Measurements from ENCODE around the gene PPP3CB. TPM values are rescaled to one million over a fixed set of nuclear protein-coding genes. Genes with fewer than 3 reads are reported as not detected.
A peak's percentile ranks its signal among the peaks of the same experiment; 100 is the strongest.

PPP3CB gene
- total RNA-seq, 6 experiments from 2014 or later: 49.7 to 66.4 (median 59.8) TPM

GRCh38 chr10:73529089-73529832 is 33.4 kb upstream of the PPP3CB start:
- Mint-ChIP-seq H3K27ac (no peak overlapping the region), H3K4me3 (no peak overlapping the region), H3K9me3 (no peaks in the 10 kb centered on the region), H3K36me3 (ENCODE audit: low read depth) (no peaks in the 10 kb centered on the region), H3K27me3 (ENCODE audit: insufficient read depth) (no peaks in the 10 kb centered on the region), H3K4me1 (ENCODE audit: low read depth) (no peaks in the 10 kb centered on the region)
- TF ChIP-seq CTCF (IDR thresholded peaks at IDR 0.05): peak; percentile 93
- DNase-seq: peak; percentile 75

DNA sequence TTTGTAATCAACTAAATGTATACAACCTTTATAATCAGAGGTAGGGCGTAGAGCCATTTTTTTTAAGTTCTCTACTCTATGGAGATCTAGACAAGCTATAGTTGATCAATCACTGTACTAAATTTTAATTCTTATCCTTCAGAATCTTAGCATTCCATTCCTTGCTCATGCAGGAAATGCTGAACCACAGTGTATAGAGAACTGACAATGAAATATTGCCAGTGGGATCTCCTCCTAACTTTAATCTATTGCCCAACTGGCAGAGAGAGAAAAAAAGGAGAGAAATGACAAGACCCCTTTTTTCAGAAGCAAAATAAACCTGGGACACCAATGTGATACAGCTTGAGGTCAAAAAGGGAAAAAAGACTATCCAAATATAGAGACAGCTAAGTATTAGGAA is 26.4 kb upstream of the PPP3CB start:
- TF ChIP-seq CTCF (IDR thresholded peaks at IDR 0.05): no peak
- Mint-ChIP-seq H3K4me3 (no peak overlapping the region), H3K9me3 (no peaks in the 10 kb centered on the region), H3K27me3 (ENCODE audit: insufficient read depth) (no peaks in the 10 kb centered on the region), H3K4me1 (ENCODE audit: low read depth) (peaks cover 39% of the 10 kb centered on the region), H3K27ac (peak overlapping the region; percentile 32; the same call in 1 of the 2 replicates), H3K36me3 (ENCODE audit: low read depth) (0 out of 2 replicates have a peak, but pooled peaks cover 8% of the 10 kb centered on the region)
- DNase-seq: peak; percentile 26

DNA sequence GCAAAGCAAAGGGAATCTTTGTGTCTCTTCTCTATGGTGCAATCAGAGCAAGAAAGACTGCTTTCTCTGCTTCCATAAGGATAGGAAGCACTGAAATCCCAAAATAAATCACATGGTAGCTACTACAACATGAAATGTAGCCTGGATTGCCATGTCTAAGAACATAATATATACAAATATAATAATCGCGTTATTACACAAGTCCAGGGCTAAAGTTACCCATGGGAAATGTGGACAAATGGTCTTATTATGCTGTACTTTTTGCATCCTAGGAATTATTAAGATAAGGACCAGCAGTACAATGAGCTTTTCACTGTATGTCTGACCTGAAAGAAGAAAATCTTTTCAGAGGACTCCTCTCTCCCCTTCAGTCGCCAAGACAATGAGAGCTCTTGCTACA is 23.5 kb upstream of the PPP3CB start:
- H3K4me1 Mint-ChIP-seq (ENCODE audit: low read depth): peaks cover 45% of the 10 kb centered on the region
- H3K9me3 Mint-ChIP-seq: no peaks in the 10 kb centered on the region
- H3K36me3 Mint-ChIP-seq (ENCODE audit: low read depth): peaks cover 18% of the 10 kb centered on the region; the same call in 1 of the 2 replicates
- no peak for TF ChIP-seq CTCF (IDR thresholded peaks at IDR 0.05)
- H3K27me3 Mint-ChIP-seq (ENCODE audit: insufficient read depth): no peaks in the 10 kb centered on the region
- no peak for DNase-seq
- no peak overlapping the region for H3K4me3 Mint-ChIP-seq
- H3K27ac Mint-ChIP-seq: no peak overlapping the region

DNA sequence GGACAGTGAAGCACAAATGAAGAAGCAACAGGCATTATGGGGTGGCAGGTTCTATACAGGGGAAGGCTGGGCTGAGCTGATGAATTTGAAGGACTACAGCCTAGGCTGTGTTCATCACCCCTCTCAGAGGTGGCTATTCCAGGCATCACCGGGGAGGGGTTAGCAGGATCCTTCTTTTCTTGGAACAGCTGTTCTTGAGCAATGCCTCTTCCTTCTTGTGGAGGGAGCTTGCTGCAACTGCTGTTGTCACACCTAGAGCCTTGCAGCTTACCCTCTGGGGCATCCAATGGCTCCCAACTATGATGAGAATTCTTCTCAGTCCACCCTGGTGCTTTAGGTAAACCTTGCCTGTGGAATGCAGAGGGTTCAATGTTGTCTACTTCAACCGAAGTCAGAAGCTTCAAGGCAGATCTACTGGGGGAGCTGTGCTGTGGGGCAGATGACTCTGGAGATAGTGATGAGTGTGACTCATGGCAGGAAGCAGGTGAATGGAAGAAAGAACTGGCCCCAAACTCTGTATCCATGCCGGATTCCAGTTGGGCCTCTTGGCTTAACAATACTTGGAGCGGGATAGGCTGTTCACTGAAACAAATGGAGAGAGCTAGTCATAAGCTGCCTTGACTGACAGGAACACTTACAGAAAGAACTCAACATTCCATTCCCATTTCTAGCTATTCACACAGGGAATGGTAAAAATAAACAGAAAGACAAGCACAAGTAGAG is 21.5 kb upstream of the PPP3CB start:
- H3K36me3 Mint-ChIP-seq (ENCODE audit: low read depth): peaks cover 18% of the 10 kb centered on the region; the same call in 1 of the 2 replicates
- DNase-seq: peak; percentile 44
- H3K27ac Mint-ChIP-seq: peak overlapping the region; percentile 15; the same call in 1 of the 2 replicates
- no peak for TF ChIP-seq CTCF (IDR thresholded peaks at IDR 0.05)
- H3K27me3 Mint-ChIP-seq (ENCODE audit: insufficient read depth): no peaks in the 10 kb centered on the region
- H3K9me3 Mint-ChIP-seq: no peaks in the 10 kb centered on the region
- H3K4me3 Mint-ChIP-seq: no peak overlapping the region
- H3K4me1 Mint-ChIP-seq (ENCODE audit: low read depth): peaks cover 32% of the 10 kb centered on the region

- Mint-ChIP-seq H3K4me3 (no peak overlapping the region), H3K4me1 (ENCODE audit: low read depth) (peaks cover 6% of the 10 kb centered on the region), H3K27ac (no peak overlapping the region), H3K9me3 (no peaks in the 10 kb centered on the region), H3K27me3 (ENCODE audit: insufficient read depth) (no peaks in the 10 kb centered on the region), H3K36me3 (ENCODE audit: low read depth) (peaks cover 9% of the 10 kb centered on the region; the same call in 1 of the 2 replicates)
- DNase-seq: no peak
- no peak for TF ChIP-seq CTCF (IDR thresholded peaks at IDR 0.05)
Observed at GRCh38 chr10:73512207-73512743, 16.5 kb upstream of the PPP3CB start.
